Transverse colon (tissue), 3 donors: Measurements from ENCODE around the gene ELK3.

Experiments used
- POLR2A ChIP-seq: fragments of 450-650 bp; IDR thresholded peaks from one replicate; pipeline ENCODE4 v1.6.1; 2016; ENCODE audit warnings: antibody characterized with exemption, mild to moderate bottlenecking, moderate library complexity
- POLR2AphosphoS5 ChIP-seq, 3 donors: sonication (generic); formaldehyde crosslinking; IDR thresholded peaks; one replicate each; pipeline ENCODE4 v1.6.1; 2016; ENCODE audit warnings: antibody characterized with exemption in 3 of 3

GRCh38 chr12:96190413-96191108 is 3.6 kb upstream of the ELK3 start:
- TF ChIP-seq POLR2A (no peak), POLR2AphosphoS5 (IDR thresholded peaks at IDR 0.05) (no peak)
